HG03135 (cell line): ENCODE data around the gene CS.
"Not testable (repeated sequence)": the region's sequence is repeated elsewhere in the genome, so short reads cannot be mapped to it uniquely, and the experiment has no call there.

Experiments
- ATAC-seq: cut with Tn5 transposase; IDR thresholded peaks from one replicate; pipeline ENCODE4 v1.9.1; 2021; ENCODE audit warnings: mild to moderate bottlenecking, moderate library complexity; ENCODE audit not compliant: unreplicated experiment

CS gene

DNA sequence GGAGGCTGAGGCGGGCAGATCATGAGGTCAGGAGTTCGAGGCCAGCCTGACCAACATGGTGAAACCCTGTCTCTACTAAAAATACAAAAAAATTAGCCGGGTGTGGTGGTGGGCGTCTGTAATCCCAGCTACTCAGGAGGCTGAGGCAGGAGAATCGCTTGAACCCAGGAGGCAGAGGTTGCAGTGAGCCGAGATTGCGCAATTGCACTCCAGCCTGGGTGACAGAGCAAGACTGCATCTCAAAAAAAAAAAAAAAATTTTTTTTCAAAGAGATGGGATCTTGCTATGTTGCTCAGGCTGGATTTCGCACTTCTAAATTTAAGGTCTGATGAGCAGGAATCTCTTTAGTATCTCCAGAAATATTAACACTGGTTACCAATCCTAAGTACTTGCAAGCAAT, 21.5 kb upstream of the CS start:
- not testable (repeated sequence) for ATAC-seq

DNA sequence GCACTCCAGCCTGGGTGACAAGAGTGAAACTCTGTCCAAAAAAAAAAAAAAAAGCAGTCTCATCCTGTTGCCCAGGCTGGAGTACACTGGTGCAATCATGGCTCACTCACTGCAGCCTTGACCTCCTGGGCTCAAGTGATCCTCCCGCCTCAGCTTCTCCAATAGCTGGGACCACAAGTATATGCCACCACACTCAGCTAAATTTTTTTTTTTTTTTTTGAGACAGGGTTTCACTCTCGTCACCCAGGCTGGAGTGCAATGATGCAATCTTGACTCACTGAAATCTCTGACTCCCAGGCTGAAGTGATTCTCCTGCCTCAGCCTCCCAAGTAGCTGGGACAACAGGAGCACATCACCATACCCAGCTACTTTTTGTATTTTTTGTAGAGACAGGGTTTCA, 20.9 kb upstream of the CS start:
- no peak for ATAC-seq

DNA sequence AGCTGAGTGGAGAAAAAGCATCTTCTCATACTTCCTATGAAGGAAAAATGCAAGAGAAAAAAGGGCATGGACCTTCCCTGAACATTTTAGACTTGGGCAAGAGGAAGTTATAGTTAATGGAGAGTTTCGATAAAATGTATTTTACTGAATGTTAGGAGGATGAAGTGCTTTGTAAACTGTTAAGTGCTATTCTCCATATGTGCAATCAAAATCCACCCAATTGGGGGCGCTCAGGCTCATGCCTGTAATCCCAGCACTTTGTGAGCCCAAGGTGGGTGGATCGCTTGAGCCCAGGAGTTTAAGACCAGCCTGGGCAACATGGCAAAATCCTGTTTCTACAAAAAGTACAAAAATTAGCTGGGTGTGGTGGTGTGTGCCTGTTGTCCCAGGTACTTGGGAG, 17.5 kb upstream of the CS start:
- no peak for ATAC-seq

DNA sequence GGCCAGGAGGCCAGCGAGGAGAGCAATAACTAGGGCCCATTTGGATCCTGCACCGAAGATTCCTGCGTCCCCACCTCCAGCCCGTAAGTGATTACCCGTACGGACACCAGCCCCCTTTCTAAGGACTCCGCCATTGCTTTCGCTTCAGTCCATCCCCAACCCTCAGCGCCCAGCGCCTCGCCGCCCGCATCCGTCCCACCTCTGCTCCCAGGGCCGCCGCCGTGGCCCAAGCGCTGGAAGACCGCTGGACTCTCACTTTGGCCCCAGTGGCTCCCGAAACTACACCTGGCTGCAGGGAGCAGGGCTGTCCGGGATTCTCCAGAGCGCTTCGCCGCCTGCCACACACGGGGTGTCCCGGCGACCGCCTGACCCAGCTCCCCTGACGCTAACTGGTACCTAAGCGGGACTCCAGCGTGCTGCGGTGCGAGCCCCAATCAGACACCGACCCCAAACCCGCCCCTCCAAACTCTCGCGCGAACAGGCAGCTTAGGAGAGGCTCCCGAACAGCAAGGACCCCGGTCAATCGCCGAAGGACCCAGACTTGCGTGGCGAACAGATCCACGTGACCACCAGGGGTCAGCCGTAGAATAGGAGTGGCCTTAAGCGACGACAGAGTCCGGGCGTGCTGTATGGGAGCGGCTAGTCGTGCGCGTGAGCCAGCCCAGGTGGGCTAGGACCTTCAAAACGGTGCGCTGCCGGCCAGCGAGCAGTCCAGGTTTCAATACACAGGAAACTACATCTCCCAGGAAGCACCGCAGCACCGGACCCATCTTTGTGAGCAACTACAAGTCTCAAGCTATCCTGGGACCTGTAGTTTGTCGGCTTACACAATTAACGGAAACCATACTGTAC, 15.7 kb upstream of the CS start, which contains the start of gene CNPY2:
TSS of gene CNPY2 (minus strand) at position 367 of the 852 bp plus-strand sequence. CDS start 771 bp downstream, outside the sequence.
- peak; percentile 92 for ATAC-seq

DNA sequence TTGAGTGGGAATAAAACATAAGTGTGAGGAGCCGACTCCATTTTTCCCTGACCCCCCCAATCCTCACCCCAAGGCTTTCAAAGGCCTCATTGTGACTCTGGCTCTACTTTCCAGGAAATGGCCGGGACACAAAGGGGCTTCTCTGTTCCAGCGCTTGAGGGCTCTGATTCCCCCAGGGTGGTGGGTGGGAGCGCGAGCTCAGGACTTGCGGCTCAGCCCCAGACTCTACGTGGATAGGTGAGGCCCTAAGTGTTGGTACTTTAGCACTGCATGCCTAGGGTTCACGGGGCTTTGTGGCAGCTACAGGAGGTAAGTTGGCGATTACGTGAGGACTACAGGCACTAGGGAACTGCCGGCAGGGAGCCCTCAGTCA, 15.1 kb upstream of the CS start:
- no peak for ATAC-seq

DNA sequence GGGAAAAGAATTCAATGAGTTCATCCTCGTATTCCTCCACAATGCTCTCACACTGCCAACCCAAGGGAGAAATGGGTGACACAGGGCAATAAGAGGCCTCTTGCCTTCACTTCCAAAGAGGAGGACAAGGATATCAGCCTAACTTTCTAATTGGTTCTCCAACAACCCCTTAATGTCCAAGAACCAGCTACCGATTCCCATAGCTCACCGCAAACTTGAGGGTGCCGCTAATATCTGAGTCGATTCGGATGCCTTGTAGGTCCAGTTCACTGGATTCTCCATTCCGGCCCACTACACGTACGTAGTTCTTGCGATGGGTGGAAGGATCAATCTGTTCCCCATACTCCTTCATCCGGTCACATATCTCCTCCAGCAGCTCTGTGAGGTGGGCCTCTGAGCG, 10.9 kb upstream of the CS start:
- no peak for ATAC-seq

DNA sequence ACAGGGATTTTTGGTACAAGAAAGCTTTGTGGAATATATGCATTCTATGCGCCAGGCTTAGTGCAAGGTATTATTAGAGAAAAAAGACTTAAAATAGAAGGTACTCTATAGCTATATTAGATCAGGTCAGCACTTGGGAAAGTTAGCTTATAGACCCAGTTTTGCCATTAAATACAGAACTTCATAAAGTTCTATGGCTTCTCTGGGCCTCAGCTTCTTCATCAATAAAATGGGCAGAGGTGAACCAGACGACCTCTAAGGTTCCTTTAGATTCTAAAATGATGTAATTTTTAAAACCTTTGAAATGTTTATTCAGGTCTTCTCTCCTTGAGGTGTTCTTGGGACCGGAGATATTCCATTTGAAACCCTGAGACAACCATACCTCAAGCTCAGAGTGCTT, 8.6 kb upstream of the CS start:
- ATAC-seq = no peak

DNA sequence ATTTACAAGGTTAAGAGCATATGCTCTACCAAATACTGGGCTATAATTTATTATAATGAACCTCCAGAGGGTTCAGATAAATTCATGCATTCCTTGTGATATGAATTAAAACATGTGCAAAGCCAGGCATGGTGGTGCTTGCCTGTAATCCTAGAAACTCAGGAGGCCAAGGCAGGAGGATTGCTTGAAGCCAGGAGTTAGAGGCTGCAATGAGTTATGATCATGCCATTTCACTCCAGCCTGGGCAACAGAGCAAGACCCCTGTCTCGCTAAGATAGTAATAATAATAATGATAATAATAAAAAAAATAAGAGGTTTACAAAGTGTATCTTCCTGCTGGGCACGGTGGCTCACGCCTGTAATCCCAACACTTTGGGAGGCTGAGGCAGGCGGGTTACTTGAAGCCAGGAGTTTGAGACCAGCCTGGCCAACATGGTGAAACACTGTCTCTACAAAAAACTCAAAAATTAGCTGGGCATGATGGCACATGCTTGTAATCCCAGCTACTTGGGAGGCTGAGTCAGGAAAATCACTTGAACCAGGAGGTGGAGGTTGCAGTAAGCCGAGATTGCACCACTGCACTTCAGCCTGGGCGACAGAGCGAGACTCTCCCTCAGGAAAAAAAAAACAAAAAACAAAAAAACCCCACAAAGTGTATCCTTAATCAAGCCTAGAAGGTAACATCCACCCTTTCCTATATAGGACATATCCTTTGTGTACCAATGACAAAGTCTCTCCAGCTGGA, 7.3 kb upstream of the CS start:
- no peak for ATAC-seq

DNA sequence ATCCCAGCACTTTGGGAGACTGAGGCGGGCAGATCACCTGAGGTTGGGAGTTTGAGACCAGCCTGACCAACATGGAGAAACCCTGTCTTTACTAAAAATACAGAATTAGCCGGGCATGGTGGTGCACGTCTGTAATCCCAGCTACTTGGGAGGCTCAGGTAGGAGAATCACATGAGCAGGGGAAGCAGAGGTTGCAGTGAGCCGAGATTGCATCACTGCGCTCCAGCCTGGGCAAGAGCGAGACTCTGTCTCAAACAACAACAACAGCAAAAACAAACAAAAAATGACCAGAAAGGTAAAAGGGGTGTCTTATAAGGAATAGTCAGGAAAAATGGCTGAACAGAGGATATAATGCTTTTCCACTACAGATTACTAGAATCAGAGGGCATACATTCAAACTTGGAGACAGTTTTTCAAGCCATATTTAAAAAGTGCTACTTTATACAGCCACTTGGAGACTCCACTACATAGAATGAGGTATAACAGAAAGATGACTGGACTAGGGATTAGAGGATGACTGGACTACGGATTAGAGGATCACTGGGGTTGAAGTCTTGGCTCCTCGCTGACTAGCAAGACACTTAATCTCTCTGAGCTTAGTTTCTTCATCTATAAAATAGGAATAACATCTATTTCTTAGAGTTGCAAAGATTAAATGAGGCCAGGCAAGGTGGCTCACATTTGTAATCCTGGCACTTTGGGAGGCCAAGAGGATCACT, 4.9 kb upstream of the CS start:
- ATAC-seq = no peak

DNA sequence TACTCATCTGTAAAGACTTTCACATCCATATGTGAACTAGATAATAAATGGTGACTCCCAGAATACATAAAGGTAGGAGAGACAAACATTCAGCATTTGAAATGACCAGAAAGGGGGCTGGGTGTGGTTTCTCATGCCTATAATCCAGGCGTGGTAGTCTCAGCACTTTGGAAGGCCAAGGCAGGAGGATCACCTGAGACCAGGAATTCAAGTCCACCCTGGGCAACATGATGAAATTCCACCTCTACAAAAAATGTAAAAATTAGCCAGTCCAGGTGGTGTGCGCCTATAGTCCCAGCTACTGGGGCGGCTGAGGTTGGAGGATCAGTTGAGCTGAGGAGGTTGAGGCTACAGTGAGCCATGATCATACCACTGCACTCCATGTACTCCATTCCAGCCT, 4.1 kb upstream of the CS start:
- ATAC-seq = no peak

DNA sequence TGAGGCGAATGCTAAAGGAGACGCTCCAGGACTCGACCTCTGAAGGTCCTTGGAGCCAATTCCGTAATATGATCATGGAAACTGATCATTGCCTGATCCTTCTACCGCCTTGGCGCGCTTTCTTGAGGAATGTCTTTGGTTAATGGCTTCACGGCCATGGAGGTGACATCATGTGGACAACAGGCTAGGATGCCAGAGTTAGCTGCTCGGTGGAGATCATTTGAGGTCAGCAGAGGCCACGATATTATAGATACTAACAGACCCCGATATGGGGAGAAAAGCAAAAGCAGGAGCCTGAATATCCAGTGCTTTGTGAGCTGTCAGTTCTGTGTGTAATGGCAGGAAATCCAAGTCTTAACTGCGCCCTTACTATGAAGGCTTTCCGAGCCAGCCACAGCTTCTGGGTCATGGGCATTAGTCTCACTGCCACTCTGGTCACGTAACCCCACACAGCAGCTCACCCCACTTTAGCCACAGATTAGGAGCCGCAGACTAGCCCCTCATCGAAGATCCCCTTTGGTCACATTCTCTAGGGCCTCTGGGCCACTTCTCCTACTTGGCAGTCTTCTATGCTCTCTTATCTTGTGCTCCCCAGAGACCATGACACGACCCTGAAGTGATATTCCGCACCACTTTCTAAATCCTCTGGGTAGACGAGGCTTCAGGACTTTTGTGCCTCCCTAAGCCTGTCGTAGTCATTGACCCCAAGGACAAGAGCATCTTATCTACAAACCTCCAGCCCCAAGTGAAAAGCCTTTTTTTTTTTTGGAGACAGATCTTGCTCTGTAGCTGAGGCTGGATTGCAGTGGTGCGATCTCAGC, 724 bp upstream of the CS start:
- no peak for ATAC-seq

DNA sequence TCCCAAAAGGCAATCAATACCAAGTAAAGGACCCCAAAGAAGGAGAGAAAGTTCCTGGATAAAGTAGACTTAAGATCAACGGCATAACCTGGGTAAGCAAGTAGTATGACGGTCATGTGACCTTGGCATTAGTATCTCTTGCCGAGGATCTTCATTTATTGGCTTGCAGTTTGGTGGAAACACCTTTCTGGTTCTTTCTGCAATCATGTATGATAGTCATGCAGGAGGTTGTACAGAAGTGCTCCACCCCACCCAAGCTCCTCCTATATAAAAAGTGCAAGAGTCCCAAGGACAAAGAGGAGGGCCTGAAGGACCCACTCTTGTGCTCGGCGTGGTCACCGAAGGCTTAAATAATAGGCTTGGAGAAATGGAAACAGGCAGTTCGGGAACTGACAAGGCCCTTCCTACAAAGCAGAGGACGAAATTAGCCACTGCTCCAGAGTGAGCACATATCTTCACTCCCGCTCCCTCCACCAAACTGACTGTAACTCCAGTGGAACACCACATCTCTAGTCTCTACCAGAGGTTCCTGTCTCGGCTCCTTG, 750 bp downstream of the CS start:
- peak; percentile 5 for ATAC-seq

DNA sequence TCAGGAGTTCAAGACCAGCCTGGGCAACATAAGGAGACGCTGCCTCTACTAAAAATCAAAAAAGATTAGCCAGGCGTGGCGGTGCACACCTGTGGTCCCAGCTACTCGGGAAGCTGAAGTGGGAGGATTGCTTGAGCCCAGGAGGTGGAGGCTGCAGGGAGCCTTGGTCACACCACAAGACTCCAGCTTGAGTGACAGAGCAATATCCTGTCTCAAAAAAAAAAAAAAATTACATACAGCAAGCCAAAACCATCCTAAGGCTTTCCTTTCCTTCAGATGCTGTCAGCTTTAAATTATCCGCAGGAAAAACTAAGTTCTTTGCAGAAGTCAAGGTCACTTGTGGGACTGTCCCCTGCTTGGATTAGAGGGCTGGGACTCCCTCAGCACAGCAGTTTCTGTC, 1.3 kb downstream of the CS start:
- no peak for ATAC-seq

DNA sequence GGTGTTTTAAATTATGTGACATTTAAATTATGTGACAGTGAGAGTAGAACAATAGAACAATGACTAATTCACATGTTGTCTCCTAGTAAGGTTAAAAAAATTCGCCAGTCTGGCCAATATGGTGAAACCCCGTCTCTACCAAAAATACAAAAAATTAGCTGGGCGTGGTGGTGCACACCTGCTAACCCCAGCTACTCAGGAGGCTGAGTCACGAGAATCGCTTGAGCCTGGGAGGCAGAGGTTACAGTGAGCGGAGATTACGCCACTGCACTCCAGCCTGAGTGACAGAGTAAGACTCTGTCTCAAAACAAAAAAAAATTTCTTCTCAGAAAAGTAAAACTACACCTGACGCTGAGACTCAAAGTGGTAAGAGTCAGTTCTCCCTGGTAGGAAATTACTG, 2.7 kb downstream of the CS start:
- ATAC-seq = no peak

DNA sequence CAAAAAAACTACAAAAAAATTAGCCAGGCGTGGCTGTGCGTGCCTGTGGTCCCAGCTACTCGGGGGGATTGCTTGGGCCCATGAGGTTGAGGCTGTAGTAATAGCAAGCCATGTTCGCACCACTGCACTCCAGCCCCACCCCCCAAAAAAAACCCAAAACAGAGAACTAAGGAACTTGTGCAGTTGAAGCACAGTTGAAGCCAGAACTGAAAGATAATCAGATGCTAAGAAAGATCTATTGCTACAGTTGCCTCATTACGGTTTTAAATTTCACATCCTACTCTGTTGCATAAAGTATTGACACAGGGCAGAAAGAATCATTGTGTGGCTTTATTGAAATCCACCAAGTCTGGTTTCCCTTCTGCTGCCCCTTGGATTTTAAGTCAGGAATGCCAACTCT, 3.8 kb downstream of the CS start:
- ATAC-seq = no peak

DNA sequence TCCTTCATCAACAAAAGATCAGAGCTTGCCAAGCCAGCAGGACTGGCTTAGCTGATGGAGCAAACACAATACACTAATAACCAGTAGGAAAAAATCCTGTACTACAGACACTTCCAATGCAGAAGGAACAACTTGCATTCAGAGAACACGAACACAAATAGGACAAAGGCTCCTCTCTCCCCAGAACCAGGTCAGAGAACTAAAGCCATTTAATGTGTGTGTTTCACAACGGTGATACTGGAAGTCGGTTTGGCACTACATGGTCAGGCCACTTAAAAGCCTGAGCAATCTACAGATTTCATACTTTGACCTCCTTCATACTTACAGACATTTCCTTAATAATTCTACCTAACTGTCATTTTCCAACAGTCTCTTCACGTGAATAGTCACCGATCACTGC, 6.3 kb downstream of the CS start:
- no peak for ATAC-seq

DNA sequence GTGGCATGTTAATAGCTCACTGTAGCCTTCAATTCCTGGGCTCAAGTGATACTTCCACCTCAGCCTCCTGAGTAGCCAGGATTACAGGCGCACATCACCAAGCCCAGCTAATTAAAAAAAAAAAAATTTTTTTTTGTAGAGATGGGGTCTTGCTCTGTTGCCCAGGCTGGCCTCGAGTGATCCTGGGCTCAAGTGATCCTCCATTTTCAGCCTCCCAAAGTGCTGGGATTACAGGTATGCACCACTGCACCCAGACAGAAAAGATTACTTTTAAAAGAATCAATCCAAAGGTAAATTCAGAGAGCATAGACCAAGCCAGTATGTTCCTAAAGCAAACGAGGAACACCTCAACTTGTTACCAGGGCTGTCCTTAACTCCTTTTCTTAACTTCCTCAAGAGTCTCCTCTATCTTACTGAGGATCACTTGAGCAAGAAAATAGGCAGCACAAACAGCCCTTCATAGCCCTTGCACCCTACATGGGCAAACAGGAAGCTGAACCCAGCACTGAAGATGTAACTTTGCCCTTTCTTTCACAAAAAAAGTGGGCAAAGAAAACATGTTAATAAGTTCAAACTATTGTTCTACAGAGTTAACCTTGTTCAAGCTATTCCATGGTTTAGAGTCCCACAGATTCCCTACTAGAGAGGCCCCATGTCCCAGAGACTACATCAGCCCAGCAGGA, 11.3 kb downstream of the CS start:
- ATAC-seq = no peak

DNA sequence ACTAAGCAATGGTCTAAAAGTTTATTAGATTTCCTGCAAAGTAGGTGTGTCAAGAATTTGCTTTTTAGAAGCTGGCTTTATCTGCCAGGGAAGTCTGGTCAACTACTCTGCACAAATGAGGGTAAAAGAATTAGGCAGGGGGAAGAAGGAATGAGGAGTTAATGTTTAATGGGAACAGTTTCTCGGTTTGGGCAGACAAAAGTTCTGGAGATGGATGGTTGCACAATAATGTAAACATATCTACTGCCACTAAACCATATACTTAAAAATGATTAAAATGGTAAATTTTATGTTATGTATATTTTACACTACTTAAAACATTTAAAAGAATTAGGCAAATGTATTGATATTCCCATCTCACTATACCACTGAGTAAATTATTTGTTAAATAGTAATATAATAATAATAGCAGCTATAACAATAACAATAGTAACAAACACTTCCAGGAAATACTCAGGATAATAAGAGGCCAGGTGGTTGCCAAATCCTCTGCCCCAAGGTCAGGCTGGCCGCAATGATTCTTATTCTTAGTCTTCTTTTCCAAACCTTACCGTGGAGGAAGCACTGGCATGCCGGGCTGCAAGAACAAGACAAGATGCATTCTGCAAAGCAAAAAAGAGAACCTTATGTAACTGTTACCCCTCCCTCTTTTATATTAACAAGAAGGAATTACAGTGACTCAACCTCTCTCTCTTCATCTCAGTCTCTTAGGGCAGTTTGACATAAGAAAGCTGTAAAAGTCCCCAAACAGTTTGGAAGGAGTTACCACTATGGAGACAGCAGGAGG, 13.9 kb downstream of the CS start:
- ATAC-seq = no peak

DNA sequence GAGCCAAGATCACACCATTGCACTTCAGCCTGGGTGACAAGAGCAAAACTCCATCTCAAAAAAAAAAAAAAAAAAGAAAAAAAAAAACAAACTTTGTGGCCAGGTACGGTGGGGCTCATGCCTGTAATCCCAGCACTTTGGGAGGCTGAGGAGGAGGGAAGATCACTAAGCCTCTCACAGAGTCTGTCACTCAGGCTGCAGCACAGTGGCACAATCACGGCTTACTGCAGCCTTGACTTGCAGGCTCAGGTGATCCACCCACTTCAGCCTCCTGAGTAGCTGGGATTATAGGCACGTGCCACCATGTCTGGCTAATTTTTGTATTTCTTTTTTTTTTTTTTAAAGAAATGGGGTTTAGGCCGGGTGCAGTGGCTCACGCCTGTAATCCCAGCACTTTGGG, 15.9 kb downstream of the CS start:
- ATAC-seq = not testable (repeated sequence)
